ENCODE data around the gene GALNT10. TPM values are rescaled to one million over a fixed set of nuclear protein-coding genes. Genes with fewer than 3 reads are reported as not detected.

Gene GALNT10
- total and polyA plus RNA-seq, 2 of the 4 experiments (the other 2 are of a cell fraction): 46.2 to 67.0 TPM

DNA sequence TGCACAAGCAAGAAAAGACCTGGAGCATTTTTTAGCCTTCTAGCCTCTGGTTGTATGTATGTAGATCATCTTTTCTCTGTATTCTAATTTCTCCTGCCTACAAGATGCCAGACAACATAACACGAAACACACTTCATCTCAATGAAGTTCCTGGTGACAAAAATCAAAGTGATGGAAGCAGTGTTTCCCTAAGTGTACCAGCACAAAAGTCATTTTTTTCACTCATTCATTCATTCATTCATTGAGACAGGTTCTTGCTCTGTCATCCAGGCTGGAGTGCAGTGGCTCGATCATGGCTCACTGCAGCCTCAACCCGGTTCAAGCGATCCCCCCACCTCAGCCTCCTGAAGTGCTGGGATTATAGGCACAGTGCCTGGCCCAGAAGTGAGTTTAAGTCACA is 183.7 kb downstream of the GALNT10 start:
- POLR2A ChIA-PET (ENCODE audit: unreplicated experiment): no interaction called here
- H2AK9ac ChIP-seq (replicated peaks; ENCODE audit: low read depth, low read length, poor library complexity): no peak overlapping the region
- no peaks in the 10 kb centered on the region for H3K27me3 ChIP-seq (ENCODE audit: control insufficient read depth, insufficient read depth, low read length)
- H3K4me2 ChIP-seq (ENCODE audit: low read depth, low read length): no peak overlapping the region
- no TSS peak for BruUV-seq (replicated peaks)
- ATAC-seq (ENCODE audit: low read depth) (no peak), DNase-seq (no peak)
- peaks cover 20 to 54% of the 10 kb centered on the region in 2 experiments for H3K79me1 ChIP-seq (ENCODE audit: low read depth in 1 of 2, low read length in 2 of 2)
- H3K23ac ChIP-seq (ENCODE audit: low read depth, low read length): no peak overlapping the region
- in situ Hi-C loops (cut with MboI; ENCODE audit: low sequenced_read_pairs): no loop called here
- no peak for TF ChIP-seq POLR2A (IDR thresholded peaks at IDR 0.05; ENCODE audit: low read depth, low read length)
- no peak for TF ChIP-seq MAFK (IDR thresholded peaks at IDR 0.05; ENCODE audit: low read depth, low read length)
- TF ChIP-seq, protein P1, sequence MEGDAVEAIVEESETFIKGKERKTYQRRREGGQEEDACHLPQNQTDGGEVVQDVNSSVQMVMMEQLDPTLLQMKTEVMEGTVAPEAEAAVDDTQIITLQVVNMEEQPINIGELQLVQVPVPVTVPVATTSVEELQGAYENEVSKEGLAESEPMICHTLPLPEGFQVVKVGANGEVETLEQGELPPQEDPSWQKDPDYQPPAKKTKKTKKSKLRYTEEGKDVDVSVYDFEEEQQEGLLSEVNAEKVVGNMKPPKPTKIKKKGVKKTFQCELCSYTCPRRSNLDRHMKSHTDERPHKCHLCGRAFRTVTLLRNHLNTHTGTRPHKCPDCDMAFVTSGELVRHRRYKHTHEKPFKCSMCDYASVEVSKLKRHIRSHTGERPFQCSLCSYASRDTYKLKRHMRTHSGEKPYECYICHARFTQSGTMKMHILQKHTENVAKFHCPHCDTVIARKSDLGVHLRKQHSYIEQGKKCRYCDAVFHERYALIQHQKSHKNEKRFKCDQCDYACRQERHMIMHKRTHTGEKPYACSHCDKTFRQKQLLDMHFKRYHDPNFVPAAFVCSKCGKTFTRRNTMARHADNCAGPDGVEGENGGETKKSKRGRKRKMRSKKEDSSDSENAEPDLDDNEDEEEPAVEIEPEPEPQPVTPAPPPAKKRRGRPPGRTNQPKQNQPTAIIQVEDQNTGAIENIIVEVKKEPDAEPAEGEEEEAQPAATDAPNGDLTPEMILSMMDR (conservative IDR thresholded peaks at IDR 0.05; ENCODE audit: low read depth, low read length): no peak
- TF ChIP-seq CHD1 (IDR thresholded peaks at IDR 0.05; ENCODE audit: low read depth, low read length): no peak
- no peak for TF ChIP-seq RAD21 (IDR thresholded peaks at IDR 0.05; ENCODE audit: low read length)
- no peak for TF ChIP-seq RCOR1 (IDR thresholded peaks at IDR 0.05; ENCODE audit: insufficient replicate concordance, low read length)
- TF ChIP-seq BHLHE40 (IDR thresholded peaks at IDR 0.05; ENCODE audit: low read depth, low read length): no peak
- TF ChIP-seq FOS (IDR thresholded peaks at IDR 0.05; ENCODE audit: low read depth, low read length): no peak
- no peak for TF ChIP-seq CEBPB (IDR thresholded peaks at IDR 0.05; ENCODE audit: low read depth, low read length)
- no peak for TF ChIP-seq RFX5 (IDR thresholded peaks at IDR 0.05; ENCODE audit: low read depth, low read length)
- no peak for TF ChIP-seq NFE2L2 (IDR thresholded peaks at IDR 0.05; ENCODE audit: low read depth, low read length)
- TF ChIP-seq, protein P2, sequence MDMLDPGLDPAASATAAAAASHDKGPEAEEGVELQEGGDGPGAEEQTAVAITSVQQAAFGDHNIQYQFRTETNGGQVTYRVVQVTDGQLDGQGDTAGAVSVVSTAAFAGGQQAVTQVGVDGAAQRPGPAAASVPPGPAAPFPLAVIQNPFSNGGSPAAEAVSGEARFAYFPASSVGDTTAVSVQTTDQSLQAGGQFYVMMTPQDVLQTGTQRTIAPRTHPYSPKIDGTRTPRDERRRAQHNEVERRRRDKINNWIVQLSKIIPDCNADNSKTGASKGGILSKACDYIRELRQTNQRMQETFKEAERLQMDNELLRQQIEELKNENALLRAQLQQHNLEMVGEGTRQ (IDR thresholded peaks at IDR 0.05; ENCODE audit: low read depth, low read length): no peak
- TF ChIP-seq, protein P3, sequence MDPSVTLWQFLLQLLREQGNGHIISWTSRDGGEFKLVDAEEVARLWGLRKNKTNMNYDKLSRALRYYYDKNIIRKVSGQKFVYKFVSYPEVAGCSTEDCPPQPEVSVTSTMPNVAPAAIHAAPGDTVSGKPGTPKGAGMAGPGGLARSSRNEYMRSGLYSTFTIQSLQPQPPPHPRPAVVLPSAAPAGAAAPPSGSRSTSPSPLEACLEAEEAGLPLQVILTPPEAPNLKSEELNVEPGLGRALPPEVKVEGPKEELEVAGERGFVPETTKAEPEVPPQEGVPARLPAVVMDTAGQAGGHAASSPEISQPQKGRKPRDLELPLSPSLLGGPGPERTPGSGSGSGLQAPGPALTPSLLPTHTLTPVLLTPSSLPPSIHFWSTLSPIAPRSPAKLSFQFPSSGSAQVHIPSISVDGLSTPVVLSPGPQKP (IDR thresholded peaks at IDR 0.05; ENCODE audit: borderline replicate concordance, low read depth, low read length): no peak
- TF ChIP-seq MAZ (IDR thresholded peaks at IDR 0.05; ENCODE audit: borderline replicate concordance, low read depth, low read length): no peak
- TF ChIP-seq MXI1 (IDR thresholded peaks at IDR 0.05; ENCODE audit: borderline replicate concordance, low read depth, low read length): no peak
- no peak for TF ChIP-seq SMC3 (IDR thresholded peaks at IDR 0.05; ENCODE audit: low read depth, low read length)
- H2BK20ac ChIP-seq (ENCODE audit: low read depth, low read length): no peak overlapping the region
- no peaks in the 10 kb centered on the region for H4K20me1 ChIP-seq (ENCODE audit: insufficient read depth, low read length)
- H4K8ac ChIP-seq (ENCODE audit: low read depth in 2 of 2, low read length in 2 of 2): no peak overlapping the region
- dilution Hi-C loops (cut with HindIII; ENCODE audit: low sequenced_read_pairs, unreplicated experiment): no loop called here
- H3K18ac ChIP-seq (ENCODE audit: low read depth, low read length): no peak overlapping the region
- no peak overlapping the region for H4K91ac ChIP-seq (ENCODE audit: insufficient read depth, low read depth, low read length)
- H2AFZ ChIP-seq (replicated peaks; ENCODE audit: low read length, poor library complexity): no peak overlapping the region
- H2BK15ac ChIP-seq (ENCODE audit: low read depth, low read length): no peak overlapping the region
- peaks cover 37% of the 10 kb centered on the region for H3K9me1 ChIP-seq (ENCODE audit: insufficient read depth, low read length)
- H3K27ac ChIP-seq (ENCODE audit: insufficient read depth, low read length): no peak overlapping the region
- H3K36me3 ChIP-seq (ENCODE audit: control insufficient read depth, insufficient read depth, low read length): peaks cover 12% of the 10 kb centered on the region
- H2BK5ac ChIP-seq (ENCODE audit: low read depth, low read length, poor library complexity, severe bottlenecking): no peak overlapping the region
- H3K14ac ChIP-seq (replicated peaks; ENCODE audit: low read depth, low read length): no peak overlapping the region
- CTCF ChIA-PET: no interaction called here
- H3K4me3 ChIP-seq (ENCODE audit: insufficient read depth, low read depth, low read length): no peak overlapping the region
- H2AK5ac ChIP-seq (ENCODE audit: low read depth, low read length): no peak overlapping the region
- no peak overlapping the region for H4K5ac ChIP-seq (ENCODE audit: low read depth, low read length)
- intact Hi-C loops (cut with micrococcal nuclease): no loop called here
- H3K4ac ChIP-seq (ENCODE audit: low read depth, low read length): no peak overlapping the region
- H3K9ac ChIP-seq (ENCODE audit: low read depth, low read length): no peak overlapping the region
- H2BK120ac ChIP-seq (ENCODE audit: low read depth, low read length): no peak overlapping the region
- no peaks in the 10 kb centered on the region for H3K9me3 ChIP-seq (ENCODE audit: control insufficient read depth, insufficient read depth, low read length)
- H3K56ac ChIP-seq (ENCODE audit: extremely low read depth, insufficient read depth, low read length): no peak overlapping the region
- H3K4me1 ChIP-seq (ENCODE audit: control insufficient read depth, insufficient read depth, low read length): peaks cover 24% of the 10 kb centered on the region
- no CpG with 5 or more reads among the region's 4 CpGs for WGBS, 2 experiments (ENCODE audit: extremely low coverage in 2 of 2, insufficient read length in 1 of 2)

Measured in IMR-90 (cell line).